OCI-LY1 (cell line): Measurements from ENCODE around the gene EEF1AKMT1.

Experiments
- H2AFZ ChIP-seq: fragments of 200-600 bp; sonication (generic), shearing (Covaris generic); 2 replicates; pipeline ENCODE4 v1.6.0; 2014; ENCODE audit warnings: antibody characterized with exemption, mild to moderate bottlenecking, low read length
- H3F3A ChIP-seq: fragments of 200-600 bp; sonication (generic), shearing (Covaris generic); 2 replicates; pipeline ENCODE4 v1.6.0; 2014; ENCODE audit warnings: mild to moderate bottlenecking, antibody characterized with exemption, low read length, moderate library complexity; ENCODE audit not compliant: insufficient read depth
- H3K27ac ChIP-seq: fragments of 200-600 bp; sonication (generic); 2 replicates; pipeline ENCODE4 v1.5.1; 2014; ENCODE audit warnings: low read length, mixed run types, mild to moderate bottlenecking, low read depth; ENCODE audit not compliant: poor library complexity, severe bottlenecking
- H3K27me3 ChIP-seq: fragments of 200-600 bp; sonication (generic); 2 replicates; pipeline ENCODE4 v1.6.0; 2014; ENCODE audit warnings: antibody characterized with exemption, mild to moderate bottlenecking, low read length, moderate library complexity; ENCODE audit not compliant: insufficient read depth
- H3K36me3 ChIP-seq: fragments of 200-600 bp; sonication (generic); 2 replicates; pipeline ENCODE4 v1.6.1; 2014; ENCODE audit warnings: mild to moderate bottlenecking, antibody characterized with exemption, low read length, moderate library complexity, mixed read lengths; ENCODE audit not compliant: insufficient read depth
- H3K4me1 ChIP-seq: fragments of 200-600 bp; sonication (generic); 2 replicates; pipeline ENCODE4 v1.5.1; 2014; ENCODE audit warnings: mild to moderate bottlenecking, low read length, moderate library complexity; ENCODE audit not compliant: insufficient read depth, severe bottlenecking
- H3K4me2 ChIP-seq: fragments of 200-600 bp; sonication (generic), shearing (Covaris generic); 2 replicates; pipeline ENCODE4 v1.6.1; 2014; ENCODE audit warnings: low read length
- H3K4me3 ChIP-seq: fragments of 200-600 bp; sonication (generic); 2 replicates; pipeline ENCODE4 v1.5.1; 2014; ENCODE audit warnings: low read length, low read depth, mild to moderate bottlenecking, mixed read lengths; ENCODE audit not compliant: poor library complexity, severe bottlenecking
- H3K79me2 ChIP-seq: fragments of 200-600 bp; shearing (Covaris generic); 2 replicates; pipeline ENCODE4 v1.6.1; 2016; ENCODE audit warnings: mixed run types, low read length, mixed read lengths; ENCODE audit not compliant: insufficient read depth
- H3K9ac ChIP-seq: fragments of 200-600 bp; sonication (generic), shearing (Covaris generic); 2 replicates; pipeline ENCODE4 v1.6.1; 2014; ENCODE audit warnings: mild to moderate bottlenecking, low read length, mixed read lengths
- H3K9me2 ChIP-seq: fragments of 200-600 bp; sonication (generic), shearing (Covaris generic); 2 replicates; pipeline ENCODE4 v1.6.1; 2014; ENCODE audit warnings: low read depth, mild to moderate bottlenecking, low read length, mixed read lengths
- H3K9me3 ChIP-seq: fragments of 200-600 bp; shearing (Covaris generic); 2 replicates; pipeline ENCODE4 v1.6.1; 2014; ENCODE audit warnings: low read length, mixed read lengths
- H4K20me1 ChIP-seq: fragments of 200-600 bp; sonication (generic), shearing (Covaris generic); 2 replicates; pipeline ENCODE4 v1.6.0; 2016; ENCODE audit warnings: mild to moderate bottlenecking, low read length; ENCODE audit not compliant: insufficient read depth
- CTCF ChIP-seq: fragments of 200-600 bp; sonication (generic), shearing (Covaris generic); IDR thresholded peaks from 2 replicates; pipeline ENCODE4 v1.5.1; 2017; ENCODE audit warnings: mild to moderate bottlenecking, antibody characterized with exemption, low read length, moderate library complexity, mixed read lengths
- EZH2 ChIP-seq: fragments of 200-600 bp; sonication (generic), shearing (Covaris generic); IDR thresholded peaks from 2 replicates; pipeline ENCODE4 v1.8.0; 2017; ENCODE audit warnings: borderline replicate concordance, mixed run types, mild to moderate bottlenecking, antibody characterized with exemption, low read length, moderate library complexity, mixed read lengths

The EEF1AKMT1 gene

GRCh38 chr13:20711301-20712044, 62.3 kb downstream of the EEF1AKMT1 start:
- Histone ChIP-seq H3K27ac (no peak overlapping the region), H4K20me1 (no peaks in the 10 kb centered on the region), H3K4me3 (no peak overlapping the region), H3F3A (no peaks in the 10 kb centered on the region), H3K9me2 (no peaks in the 10 kb centered on the region), H3K27me3 (0 out of 2 replicates have a peak, but pooled peaks cover 5% of the 10 kb centered on the region), H3K4me2 (no peak overlapping the region), H2AFZ (no peak overlapping the region), H3K9ac (no peak overlapping the region), H3K4me1 (peaks cover 6% of the 10 kb centered on the region), H3K36me3 (no peaks in the 10 kb centered on the region), H3K9me3 (no peaks in the 10 kb centered on the region), H3K79me2 (no peaks in the 10 kb centered on the region)
- TF ChIP-seq CTCF (peak; percentile 34; the same call in 1 of the 2 replicates), EZH2 (no peak)

DNA sequence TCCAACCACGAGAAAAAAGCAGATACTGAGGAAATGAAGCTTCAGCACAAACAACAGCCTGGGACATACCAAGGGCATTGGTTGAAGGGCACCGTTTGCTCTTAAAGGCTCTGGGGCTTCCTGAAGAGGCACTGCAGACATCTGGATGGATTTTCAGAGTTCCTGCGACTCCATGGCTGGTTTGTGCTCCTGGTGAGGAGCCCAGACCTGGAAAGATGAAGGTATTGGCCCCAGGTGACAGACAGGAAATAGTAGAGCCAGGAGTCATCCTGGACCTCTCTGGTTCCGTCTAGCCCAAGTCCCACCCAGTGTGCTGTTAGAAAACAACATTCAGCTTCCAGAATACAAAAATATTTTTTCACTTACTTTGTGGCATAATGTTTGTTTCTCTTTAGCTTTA, 64.0 kb downstream of the EEF1AKMT1 start:
- Histone ChIP-seq H3K9ac (no peak overlapping the region), H2AFZ (no peak overlapping the region), H3K4me1 (peaks cover 6% of the 10 kb centered on the region)

DNA sequence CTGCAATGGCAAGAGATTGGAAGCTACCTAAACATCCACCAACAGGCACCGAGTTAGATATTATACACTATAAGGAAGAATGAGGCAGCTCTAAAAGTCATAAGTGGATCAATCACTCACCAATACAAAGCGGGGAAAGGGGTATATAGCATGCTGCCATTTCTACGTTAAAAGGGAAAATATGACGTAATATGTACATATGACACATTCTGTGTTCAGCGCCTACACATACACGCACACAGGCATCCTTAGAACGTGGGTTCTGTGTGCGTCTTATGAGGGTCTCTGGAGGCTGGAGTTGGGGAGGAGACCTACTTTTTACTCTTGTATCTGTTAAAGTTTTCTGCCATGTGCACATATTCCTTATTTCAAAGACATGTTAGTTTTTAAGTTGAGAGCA, 64.4 kb downstream of the EEF1AKMT1 start:
- no peaks in the 10 kb centered on the region for H3K36me3 ChIP-seq
- no peak overlapping the region for H3K4me2 ChIP-seq
- 0 out of 2 replicates have a peak, but pooled peaks cover 5% of the 10 kb centered on the region for H3K27me3 ChIP-seq
- no peak overlapping the region for H3K27ac ChIP-seq
- H3K9me2 ChIP-seq, result no peaks in the 10 kb centered on the region
- H3K79me2 ChIP-seq, result no peaks in the 10 kb centered on the region
- no peak overlapping the region for H2AFZ ChIP-seq
- no peaks in the 10 kb centered on the region for H3F3A ChIP-seq
- no peak for TF ChIP-seq CTCF
- no peak for TF ChIP-seq EZH2
- peaks cover 6% of the 10 kb centered on the region for H3K4me1 ChIP-seq
- no peak overlapping the region for H3K9ac ChIP-seq
- H3K9me3 ChIP-seq, result no peaks in the 10 kb centered on the region
- no peaks in the 10 kb centered on the region for H4K20me1 ChIP-seq
- H3K4me3 ChIP-seq, result no peak overlapping the region

More for the DNA sequence above, 64.0 kb downstream of the EEF1AKMT1 start:
- H3K79me2 ChIP-seq, result no peaks in the 10 kb centered on the region
- 0 out of 2 replicates have a peak, but pooled peaks cover 5% of the 10 kb centered on the region for H3K27me3 ChIP-seq
- no peaks in the 10 kb centered on the region for H3F3A ChIP-seq
- no peaks in the 10 kb centered on the region for H3K9me3 ChIP-seq
- no peak overlapping the region for H3K4me3 ChIP-seq
- no peaks in the 10 kb centered on the region for H4K20me1 ChIP-seq
- H3K4me2 ChIP-seq, result no peak overlapping the region
- no peaks in the 10 kb centered on the region for H3K9me2 ChIP-seq
- no peak overlapping the region for H3K27ac ChIP-seq
- no peaks in the 10 kb centered on the region for H3K36me3 ChIP-seq
- no peak for TF ChIP-seq EZH2
- TF ChIP-seq CTCF, result no peak
